ENCODE data around the gene ARHGAP8.

Gene ARHGAP8

GRCh38 chr22:44722611-44723010, 29.8 kb upstream of the ARHGAP8 start:
- in situ Hi-C loops (cut with HindIII; ENCODE audit: low pct_ligation_motif_present, low pct_unique_long_range_greater_than_20kb, low sequenced_read_pairs), result no loop called here
- no peak for DNase-seq

GRCh38 chr22:44723801-44724200, 28.6 kb upstream of the ARHGAP8 start:
- DNase-seq, result peak; percentile 45
- in situ Hi-C loops (cut with HindIII; ENCODE audit: low pct_ligation_motif_present, low pct_unique_long_range_greater_than_20kb, low sequenced_read_pairs), result no loop called here

GRCh38 chr22:44724416-44724815, 28.0 kb upstream of the ARHGAP8 start:
- in situ Hi-C loops (cut with HindIII; ENCODE audit: low pct_ligation_motif_present, low pct_unique_long_range_greater_than_20kb, low sequenced_read_pairs), result no loop called here
- DNase-seq, result no peak

GRCh38 chr22:44724859-44725258, 27.5 kb upstream of the ARHGAP8 start:
- in situ Hi-C loops (cut with HindIII; ENCODE audit: low pct_ligation_motif_present, low pct_unique_long_range_greater_than_20kb, low sequenced_read_pairs), result no loop called here
- DNase-seq, result no peak

- no peak for DNase-seq
- in situ Hi-C loops (cut with HindIII; ENCODE audit: low pct_ligation_motif_present, low pct_unique_long_range_greater_than_20kb, low sequenced_read_pairs), result no loop called here
Observed at GRCh38 chr22:44726439-44726838, 25.9 kb upstream of the ARHGAP8 start.

- DNase-seq, result no peak
- in situ Hi-C loops (cut with HindIII; ENCODE audit: low pct_ligation_motif_present, low pct_unique_long_range_greater_than_20kb, low sequenced_read_pairs), result no loop called here
Observed at GRCh38 chr22:44727148-44727547, 25.2 kb upstream of the ARHGAP8 start.

- no peak for DNase-seq
- in situ Hi-C loops (cut with HindIII; ENCODE audit: low pct_ligation_motif_present, low pct_unique_long_range_greater_than_20kb, low sequenced_read_pairs), result no loop called here
Observed at GRCh38 chr22:44727709-44728108, 24.7 kb upstream of the ARHGAP8 start.

- in situ Hi-C loops (cut with HindIII; ENCODE audit: low pct_ligation_motif_present, low pct_unique_long_range_greater_than_20kb, low sequenced_read_pairs), result no loop called here
- no peak for DNase-seq
Observed at GRCh38 chr22:44728761-44729324, 23.5 kb upstream of the ARHGAP8 start.

GRCh38 chr22:44729391-44730021, 22.9 kb upstream of the ARHGAP8 start:
- DNase-seq, result no peak
- in situ Hi-C loops (cut with HindIII; ENCODE audit: low pct_ligation_motif_present, low pct_unique_long_range_greater_than_20kb, low sequenced_read_pairs), result no loop called here

GRCh38 chr22:44730022-44730393, 22.4 kb upstream of the ARHGAP8 start:
- in situ Hi-C loops (cut with HindIII; ENCODE audit: low pct_ligation_motif_present, low pct_unique_long_range_greater_than_20kb, low sequenced_read_pairs), result no loop called here
- DNase-seq, result no peak

GRCh38 chr22:44730490-44731356, 21.7 kb upstream of the ARHGAP8 start:
- in situ Hi-C loops (cut with HindIII; ENCODE audit: low pct_ligation_motif_present, low pct_unique_long_range_greater_than_20kb, low sequenced_read_pairs), result no loop called here
- no peak for DNase-seq

GRCh38 chr22:44731357-44731970, 20.9 kb upstream of the ARHGAP8 start:
- DNase-seq, result no peak
- in situ Hi-C loops (cut with HindIII; ENCODE audit: low pct_ligation_motif_present, low pct_unique_long_range_greater_than_20kb, low sequenced_read_pairs), result no loop called here

- in situ Hi-C loops (cut with HindIII; ENCODE audit: low pct_ligation_motif_present, low pct_unique_long_range_greater_than_20kb, low sequenced_read_pairs), result no loop called here
Observed at GRCh38 chr22:44732017-44732561, 20.3 kb upstream of the ARHGAP8 start.

GRCh38 chr22:44732661-44733060, 19.7 kb upstream of the ARHGAP8 start:
- no peak for DNase-seq
- in situ Hi-C loops (cut with HindIII; ENCODE audit: low pct_ligation_motif_present, low pct_unique_long_range_greater_than_20kb, low sequenced_read_pairs), result no loop called here

More at GRCh38 chr22:44732017-44732561, 20.3 kb upstream of the ARHGAP8 start:
- no peak for DNase-seq

- in situ Hi-C loops (cut with HindIII; ENCODE audit: low pct_ligation_motif_present, low pct_unique_long_range_greater_than_20kb, low sequenced_read_pairs), result no loop called here
- DNase-seq, result no peak
Observed at GRCh38 chr22:44733426-44734106, 18.8 kb upstream of the ARHGAP8 start.

- DNase-seq, result no peak
- in situ Hi-C loops (cut with HindIII; ENCODE audit: low pct_ligation_motif_present, low pct_unique_long_range_greater_than_20kb, low sequenced_read_pairs), result no loop called here
Observed at GRCh38 chr22:44734278-44734677, 18.1 kb upstream of the ARHGAP8 start.

- in situ Hi-C loops (cut with HindIII; ENCODE audit: low pct_ligation_motif_present, low pct_unique_long_range_greater_than_20kb, low sequenced_read_pairs), result no loop called here
- no peak for DNase-seq
Observed at GRCh38 chr22:44734801-44735517, 17.4 kb upstream of the ARHGAP8 start.
